ENCODE measurements around the gene PPP1R12B.
"Not testable (repeated sequence)": the region's sequence is repeated elsewhere in the genome, so short reads cannot be mapped to it uniquely, and the experiment has no call there.

PPP1R12B gene

DNA sequence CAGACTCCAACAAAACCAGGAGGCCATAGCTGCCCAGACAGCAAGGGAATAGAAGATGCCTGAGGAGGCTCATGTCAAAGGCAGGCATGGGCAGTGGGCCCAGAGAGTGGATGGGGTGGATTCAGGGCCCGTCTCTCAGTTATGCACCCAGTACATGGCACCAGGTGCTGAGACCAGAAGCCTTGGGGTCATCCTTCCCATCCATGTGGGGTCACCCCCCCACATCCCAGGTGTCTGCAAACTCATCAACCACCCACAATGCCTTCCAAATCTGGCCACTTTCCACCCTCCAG is 266.7 kb downstream of the PPP1R12B start:
- not testable (repeated sequence) for DNase-seq (ENCODE audit: low spot score)

- peak; percentile 47 for DNase-seq (ENCODE audit: low spot score)
Observed at GRCh38 chr1:202615501-202616354, 267.2 kb downstream of the PPP1R12B start.

DNA sequence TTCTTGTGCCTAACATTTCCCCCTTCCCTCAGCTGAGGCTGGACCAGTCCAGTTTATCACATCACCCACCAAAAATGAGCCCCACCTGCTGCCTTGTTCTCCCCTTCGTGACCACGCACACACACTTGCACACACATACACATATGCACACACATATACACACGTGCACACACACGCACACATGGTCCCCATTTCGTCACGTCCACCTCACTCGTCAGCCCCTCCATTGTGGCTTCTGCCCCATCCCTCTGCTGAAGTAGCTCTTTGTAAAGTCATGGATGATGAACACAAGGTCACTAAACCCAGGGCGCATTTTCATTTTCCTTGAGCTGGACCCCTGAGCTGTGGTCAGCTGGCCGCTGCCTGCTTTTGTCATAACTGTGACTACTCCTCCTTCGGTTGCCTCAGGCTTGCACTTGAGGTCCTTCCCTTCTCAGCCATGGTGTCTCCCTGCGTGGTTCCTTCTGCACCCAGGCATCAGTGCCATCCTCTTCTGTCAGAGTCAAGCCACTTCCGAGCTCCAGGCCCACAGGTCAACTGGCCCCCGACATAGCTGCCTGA is 267.9 kb downstream of the PPP1R12B start:
- no peak for DNase-seq (ENCODE audit: low spot score)

- not testable (repeated sequence) for DNase-seq (ENCODE audit: low spot score)
Observed at GRCh38 chr1:202619012-202619411, 270.5 kb downstream of the PPP1R12B start.

- no peak for DNase-seq (ENCODE audit: low spot score)
Observed at GRCh38 chr1:202619505-202619904, 271.0 kb downstream of the PPP1R12B start.

- not testable (repeated sequence) for DNase-seq (ENCODE audit: low spot score)
Observed at GRCh38 chr1:202620036-202620435, 271.5 kb downstream of the PPP1R12B start.

- DNase-seq (ENCODE audit: low spot score): no peak
Observed at GRCh38 chr1:202621446-202621845, 272.9 kb downstream of the PPP1R12B start.

GRCh38 chr1:202622388-202622787 is 273.9 kb downstream of the PPP1R12B start:
- no peak for DNase-seq (ENCODE audit: low spot score)

GRCh38 chr1:202623075-202623474 is 274.6 kb downstream of the PPP1R12B start:
- DNase-seq (ENCODE audit: low spot score): peak; percentile 52

- DNase-seq (ENCODE audit: low spot score): not testable (repeated sequence)
Observed at GRCh38 chr1:202623476-202623875, 275.0 kb downstream of the PPP1R12B start.

GRCh38 chr1:202624088-202624780 is 275.7 kb downstream of the PPP1R12B start:
- no peak for DNase-seq (ENCODE audit: low spot score)

- peak; percentile 18 for DNase-seq (ENCODE audit: low spot score)
Observed at GRCh38 chr1:202624781-202625108, 276.2 kb downstream of the PPP1R12B start.

DNA sequence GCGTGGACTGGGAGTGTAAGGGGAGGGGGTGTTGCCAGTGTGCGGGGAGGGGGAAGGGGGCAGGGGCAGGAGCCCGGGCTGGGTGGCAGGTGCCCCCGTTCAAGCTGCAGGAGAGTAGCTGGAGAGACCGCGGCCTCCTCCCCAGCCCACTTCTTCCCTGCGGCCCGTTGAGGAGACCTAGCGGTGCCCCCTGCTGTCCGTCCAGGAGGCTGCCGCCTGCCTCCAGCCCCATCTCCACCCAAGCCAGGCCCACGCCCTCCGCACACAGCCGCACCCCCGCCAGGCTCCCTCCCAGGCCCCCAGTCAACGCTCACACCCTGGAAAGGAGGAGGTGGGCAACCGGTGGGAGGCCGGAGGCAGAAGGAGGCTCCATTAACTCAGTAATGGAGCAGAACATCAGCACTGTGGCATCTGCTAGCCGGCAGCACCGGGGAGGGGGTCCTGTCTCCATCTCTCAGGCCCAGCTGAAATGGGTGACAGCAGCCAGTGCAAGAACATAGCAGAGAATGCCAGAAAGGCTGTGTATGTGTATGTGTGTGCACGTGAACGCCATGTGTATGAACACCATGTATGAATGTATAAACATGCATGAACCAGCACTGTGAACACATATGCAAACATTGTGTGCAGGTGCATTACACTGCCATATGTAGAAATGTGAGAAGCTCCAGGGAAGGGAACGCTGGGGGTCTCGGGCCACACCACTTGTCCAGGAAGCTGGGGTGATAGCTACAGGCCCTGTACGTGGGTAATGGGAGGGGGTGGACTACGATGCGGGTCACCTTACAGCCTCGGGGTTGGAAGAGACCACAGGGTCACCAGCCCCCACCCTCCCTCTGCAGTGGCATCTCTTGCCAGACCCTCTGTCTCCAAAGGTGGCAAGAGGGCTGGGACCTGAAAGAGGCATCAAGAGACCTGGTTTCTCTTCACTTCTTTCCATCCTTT is 277.2 kb downstream of the PPP1R12B start:
- peak; percentile 90 for DNase-seq (ENCODE audit: low spot score)

DNA sequence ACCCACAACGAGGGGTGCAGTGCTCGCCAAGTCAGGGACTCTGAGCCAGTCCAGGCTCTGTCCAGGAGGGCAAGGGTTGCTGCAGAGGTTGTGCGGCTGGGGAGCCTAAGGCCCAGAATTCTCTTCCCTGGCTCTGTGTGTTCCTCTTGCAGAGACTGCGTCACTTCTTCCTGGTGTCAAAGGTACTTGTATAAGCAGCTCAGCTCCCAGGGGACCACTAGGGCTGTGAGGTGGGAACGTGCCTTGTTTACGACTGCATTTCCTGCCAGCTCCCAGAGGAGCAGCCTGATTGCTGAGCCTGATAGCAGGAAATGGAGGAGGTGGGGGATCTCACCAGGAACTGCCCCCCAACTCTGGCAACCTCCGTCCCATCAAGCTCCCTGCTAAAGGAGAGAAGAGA is 278.5 kb downstream of the PPP1R12B start:
- DNase-seq (ENCODE audit: low spot score): not testable (repeated sequence)

DNA sequence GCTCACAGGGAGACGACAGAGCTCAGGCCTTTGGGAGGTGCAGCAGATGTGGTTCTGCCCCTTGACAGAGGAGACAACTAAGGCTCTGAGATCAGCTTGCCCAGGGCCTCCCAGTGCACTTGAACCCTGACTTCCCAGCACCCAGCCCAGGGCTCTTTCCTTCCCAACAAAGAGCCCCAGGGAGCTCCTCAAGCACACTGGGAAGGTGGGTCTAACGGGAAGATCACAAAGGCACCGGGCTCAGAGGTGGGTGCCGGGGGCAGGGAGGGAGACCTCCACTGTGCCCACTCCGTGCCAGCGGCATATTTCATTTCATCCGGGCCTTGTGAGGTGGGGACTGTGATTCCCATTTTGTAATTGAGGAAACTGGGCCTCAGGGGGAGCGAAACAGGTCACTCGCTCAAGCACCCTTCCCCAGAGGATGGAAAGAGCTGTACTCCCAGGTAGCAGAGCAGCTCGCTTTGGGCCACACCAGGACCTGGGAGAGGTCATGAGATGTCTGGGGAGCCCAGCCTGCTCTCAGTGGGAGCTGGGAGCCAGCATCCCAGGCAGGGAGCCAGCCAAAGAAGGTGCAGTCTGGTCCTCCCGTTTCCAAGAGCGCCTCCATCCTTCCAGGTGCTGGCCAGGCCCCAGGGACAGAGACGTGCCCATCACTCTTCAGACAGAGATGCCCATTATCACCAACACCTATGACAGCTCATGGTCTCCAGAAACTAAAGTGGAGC is 279.5 kb downstream of the PPP1R12B start:
- no peak for DNase-seq (ENCODE audit: low spot score)

DNA sequence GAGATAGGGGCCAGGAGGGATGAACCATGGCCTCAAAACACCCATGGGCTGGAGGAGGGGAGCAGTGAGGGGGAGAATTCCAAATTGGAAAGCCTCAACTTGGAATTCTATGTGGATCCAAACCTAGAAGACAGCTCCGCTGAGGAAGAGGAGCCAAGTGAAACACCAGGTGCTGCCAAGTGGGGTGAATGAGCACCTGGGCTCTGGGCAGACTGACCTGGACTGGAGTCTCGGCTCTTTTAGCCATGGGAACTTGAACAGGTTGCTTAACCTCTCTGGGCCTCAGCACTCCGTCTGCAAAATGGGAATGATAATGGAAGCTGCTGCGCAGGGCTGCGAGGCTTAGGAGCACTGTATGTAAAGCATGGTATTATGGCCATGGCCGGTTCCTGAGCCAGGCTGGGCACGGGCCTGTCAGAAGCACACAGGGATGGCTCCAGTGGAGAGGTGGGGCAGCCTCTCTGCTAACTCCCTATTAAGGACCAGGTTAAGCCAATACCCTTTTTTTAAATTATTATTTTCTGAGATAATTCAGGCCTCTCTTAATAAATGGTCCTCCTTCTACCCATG is 280.2 kb downstream of the PPP1R12B start:
- no peak for DNase-seq (ENCODE audit: low spot score)

DNA sequence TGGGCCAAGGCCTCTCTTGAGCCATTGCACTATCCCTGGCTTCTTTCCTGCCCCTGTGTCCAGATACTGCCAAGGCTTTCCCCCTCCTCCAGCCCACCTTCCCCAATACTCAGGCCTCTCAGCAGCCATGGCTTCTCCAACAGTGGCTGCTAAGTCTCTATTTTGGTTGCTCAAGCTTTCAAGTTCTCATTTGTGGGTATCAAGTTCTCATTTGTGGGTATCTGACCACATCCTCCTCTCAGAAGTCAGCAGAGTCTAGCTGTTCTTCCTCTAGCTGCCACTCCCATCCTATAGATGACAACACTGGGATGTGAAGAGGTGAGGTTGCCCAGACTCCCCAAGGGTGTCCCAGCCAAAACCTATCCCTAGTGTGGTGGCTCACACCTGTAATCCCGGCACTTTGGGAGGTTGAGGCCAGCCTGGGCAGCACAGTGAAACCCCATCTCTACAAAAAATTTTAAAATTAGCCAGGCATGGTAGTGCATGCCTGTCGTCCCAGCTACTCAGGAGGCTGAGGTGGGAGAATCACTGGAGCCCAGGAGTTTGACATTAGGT is 280.8 kb downstream of the PPP1R12B start:
- not testable (repeated sequence) for DNase-seq (ENCODE audit: low spot score)

GRCh38 chr1:202630096-202630495 is 281.6 kb downstream of the PPP1R12B start:
- not testable (repeated sequence) for DNase-seq (ENCODE audit: low spot score)

DNA sequence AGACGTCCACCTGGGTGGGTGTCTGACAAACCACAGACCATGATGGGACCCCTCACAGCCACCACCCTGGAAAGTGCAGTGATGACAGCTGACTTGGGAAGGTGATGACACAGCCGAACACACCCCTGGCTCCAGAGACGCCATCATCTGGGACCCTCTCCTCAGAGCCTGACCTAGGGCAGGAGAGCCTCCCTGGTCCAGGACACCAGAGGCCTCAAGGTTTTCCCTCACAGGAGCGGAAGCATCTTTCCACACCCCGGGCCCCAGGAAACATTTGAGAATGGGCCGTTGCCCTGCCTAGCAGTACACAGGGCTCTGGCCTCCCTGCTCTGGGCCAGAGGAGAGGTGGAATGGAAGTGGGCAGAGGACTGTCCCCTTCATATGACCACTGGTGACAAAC is 282.0 kb downstream of the PPP1R12B start:
- no peak for DNase-seq (ENCODE audit: low spot score)

DNA sequence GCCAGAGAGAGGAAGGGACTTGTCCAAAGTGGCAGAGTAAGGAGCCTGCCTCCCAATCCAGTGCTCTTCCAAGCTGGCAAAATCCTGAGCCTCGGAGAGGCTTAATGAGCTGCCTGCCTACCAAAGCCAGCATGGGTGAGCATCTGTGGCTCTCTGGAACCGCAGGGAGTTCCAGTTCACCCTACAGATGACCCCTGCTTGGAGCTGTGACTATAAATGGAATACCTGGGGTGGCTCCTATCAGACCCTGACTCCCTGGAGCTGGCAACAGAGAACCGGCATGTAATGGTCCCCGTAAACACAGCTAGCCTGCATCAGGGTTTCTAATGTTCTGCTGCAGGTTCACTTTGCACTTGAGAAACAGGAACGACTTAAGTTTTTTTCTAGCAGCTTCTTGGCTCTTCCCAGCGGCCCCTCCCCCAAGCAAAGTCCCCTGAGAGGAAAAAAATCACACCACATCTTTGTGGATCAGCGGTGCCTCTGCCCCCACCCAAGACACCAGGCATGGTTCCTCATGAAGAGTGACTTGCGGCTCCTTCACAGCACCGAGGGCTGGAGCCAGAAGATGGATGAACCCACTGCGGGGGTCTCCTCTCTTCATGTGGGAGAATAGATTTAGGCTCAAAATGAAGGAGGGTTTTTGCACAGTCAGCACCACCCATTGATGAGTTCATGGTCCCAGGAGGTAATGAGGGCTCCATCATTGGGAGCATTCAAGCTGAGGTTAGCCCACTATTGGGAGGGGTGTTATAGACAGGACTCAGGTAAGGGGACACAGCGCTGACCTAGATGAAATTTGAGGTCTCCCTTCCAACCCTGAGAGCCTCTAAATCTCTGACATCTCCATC is 282.8 kb downstream of the PPP1R12B start:
- no peak for DNase-seq (ENCODE audit: low spot score)
